Measurements from ENCODE around the gene ARHGEF17. TPM values are rescaled to one million over a fixed set of nuclear protein-coding genes. Genes with fewer than 3 reads are reported as not detected.

ARHGEF17 gene
- total RNA-seq, 1 donor from 2014 or later: 56.5 TPM

- ATAC-seq (no peak), DNase-seq (no peak)
- intact Hi-C loops (cut with DNase I): no loop called here
- H3K27me3 ChIP-seq (ENCODE audit: low read depth): no peaks in the 10 kb centered on the region
- peak overlapping the region; percentile 11 for H3K4me3 ChIP-seq
- H3K27ac ChIP-seq: no peak overlapping the region
- no peaks in the 10 kb centered on the region for H3K36me3 ChIP-seq
- H3K9me3 ChIP-seq: no peaks in the 10 kb centered on the region
- TF ChIP-seq CTCF (IDR thresholded peaks at IDR 0.05): no peak
- peaks cover 9% of the 10 kb centered on the region for H3K4me1 ChIP-seq
Observed at GRCh38 chr11:73274722-73275380, 33.2 kb upstream of the ARHGEF17 start.

GRCh38 chr11:73275381-73275750, 32.7 kb upstream of the ARHGEF17 start:
- no peak for DNase-seq

DNA sequence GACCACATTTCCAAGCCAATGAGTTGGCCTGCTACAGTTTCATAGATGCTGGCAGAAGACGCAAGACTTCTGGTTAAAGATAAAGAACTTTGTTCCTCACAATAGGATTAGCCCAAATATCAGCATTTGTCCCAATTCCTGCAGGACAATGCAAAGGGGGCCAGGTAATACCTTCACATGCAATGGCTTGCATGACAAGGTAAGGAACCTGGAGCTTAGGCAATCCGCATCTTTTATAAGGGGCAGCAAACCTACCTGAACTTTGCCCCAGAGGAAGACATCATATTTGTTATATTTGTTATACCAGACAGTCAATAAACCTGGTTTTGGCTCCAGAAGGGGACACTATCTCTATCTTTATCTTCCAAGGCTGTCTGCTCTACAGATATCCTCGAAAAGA, 30.6 kb upstream of the ARHGEF17 start:
- intact Hi-C loops (cut with DNase I): no loop called here
- H3K9me3 ChIP-seq: no peaks in the 10 kb centered on the region
- H3K27ac ChIP-seq: no peak overlapping the region
- no peaks in the 10 kb centered on the region for H3K27me3 ChIP-seq (ENCODE audit: low read depth)
- no peak overlapping the region for H3K4me3 ChIP-seq
- DNase-seq (no peak), ATAC-seq (no peak)
- peaks cover 12% of the 10 kb centered on the region for H3K4me1 ChIP-seq
- no peaks in the 10 kb centered on the region for H3K36me3 ChIP-seq
- no peak for TF ChIP-seq CTCF (IDR thresholded peaks at IDR 0.05)

More at GRCh38 chr11:73275381-73275750, 32.7 kb upstream of the ARHGEF17 start:
- Histone ChIP-seq H3K36me3 (no peaks in the 10 kb centered on the region), H3K4me1 (peaks cover 4% of the 10 kb centered on the region), H3K9me3 (no peaks in the 10 kb centered on the region), H3K27me3 (ENCODE audit: low read depth) (no peaks in the 10 kb centered on the region), H3K4me3 (no peak overlapping the region), H3K27ac (no peak overlapping the region)
- TF ChIP-seq CTCF (IDR thresholded peaks at IDR 0.05): no peak
- intact Hi-C loops (cut with DNase I): no loop called here
- no peak for ATAC-seq

DNA sequence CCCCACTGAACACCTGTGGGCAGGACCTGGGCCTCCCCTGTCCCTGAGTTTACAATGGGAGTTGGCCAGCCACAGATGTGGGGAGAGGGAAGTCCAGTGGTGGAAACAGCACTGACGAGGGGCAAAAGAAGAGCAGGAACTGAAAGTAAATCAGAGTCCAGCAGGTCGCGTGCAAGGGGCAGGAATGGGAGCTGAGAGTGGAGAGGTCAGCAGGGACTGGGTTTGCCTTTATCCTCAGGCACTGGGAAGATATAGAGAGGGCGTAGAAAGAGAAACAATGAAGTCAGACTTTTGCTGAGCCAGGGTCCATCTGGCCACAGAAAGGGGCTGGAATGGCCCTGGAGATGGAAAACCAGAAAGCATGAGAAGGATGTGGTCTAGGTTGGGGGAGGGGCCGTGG, 27.4 kb upstream of the ARHGEF17 start:
- no peaks in the 10 kb centered on the region for H3K36me3 ChIP-seq
- no peak overlapping the region for H3K4me3 ChIP-seq
- H3K9me3 ChIP-seq: no peaks in the 10 kb centered on the region
- no peak overlapping the region for H3K27ac ChIP-seq
- no peaks in the 10 kb centered on the region for H3K27me3 ChIP-seq (ENCODE audit: low read depth)
- no peak for TF ChIP-seq CTCF (IDR thresholded peaks at IDR 0.05)
- peaks cover 12% of the 10 kb centered on the region for H3K4me1 ChIP-seq
- peak; percentile 35 to 62 for ATAC-seq
- DNase-seq: no peak
- intact Hi-C loops (cut with DNase I): no loop called here

- ATAC-seq (peak; percentile 38 to 67), DNase-seq (no peak)
- Histone ChIP-seq H3K36me3 (no peaks in the 10 kb centered on the region), H3K4me1 (peaks cover 12% of the 10 kb centered on the region), H3K27ac (peak overlapping the region; percentile 31), H3K9me3 (no peaks in the 10 kb centered on the region), H3K4me3 (no peak overlapping the region), H3K27me3 (ENCODE audit: low read depth) (no peaks in the 10 kb centered on the region)
- intact Hi-C loops (cut with DNase I): no loop called here
- TF ChIP-seq CTCF (IDR thresholded peaks at IDR 0.05): no peak
Observed at GRCh38 chr11:73281201-73281741, 26.8 kb upstream of the ARHGEF17 start.
